Gastrocnemius medialis (tissue), 4 donors: ENCODE data around the gene TICAM1.

Source experiments
- POLR2A ChIP-seq, 2 donors: fragments of 450-650 bp; IDR thresholded peaks; one replicate each; pipeline ENCODE4 v1.6.1; 2017; ENCODE audit warnings: antibody characterized with exemption in 2 of 2, mild to moderate bottlenecking in 2 of 2, moderate library complexity in 2 of 2
- TF ChIP-seq, protein P1 (sequence below), 5 experiments: fragments of 450-650 bp in 3 of 5; fragments of 200-600 bp in 2 of 5; sonication (generic) in 2 of 5; IDR thresholded peaks in 4 of 5; conservative IDR thresholded peaks in 1 of 5; 1 replicate in 4 of 5; 2 replicates in 1 of 5; pipeline ENCODE4 v1.5.1; 2016 to 2019; ENCODE audit warnings: antibody characterized with exemption in 5 of 5, mild to moderate bottlenecking in 3 of 5, moderate library complexity in 3 of 5

- TF ChIP-seq, protein P1, sequence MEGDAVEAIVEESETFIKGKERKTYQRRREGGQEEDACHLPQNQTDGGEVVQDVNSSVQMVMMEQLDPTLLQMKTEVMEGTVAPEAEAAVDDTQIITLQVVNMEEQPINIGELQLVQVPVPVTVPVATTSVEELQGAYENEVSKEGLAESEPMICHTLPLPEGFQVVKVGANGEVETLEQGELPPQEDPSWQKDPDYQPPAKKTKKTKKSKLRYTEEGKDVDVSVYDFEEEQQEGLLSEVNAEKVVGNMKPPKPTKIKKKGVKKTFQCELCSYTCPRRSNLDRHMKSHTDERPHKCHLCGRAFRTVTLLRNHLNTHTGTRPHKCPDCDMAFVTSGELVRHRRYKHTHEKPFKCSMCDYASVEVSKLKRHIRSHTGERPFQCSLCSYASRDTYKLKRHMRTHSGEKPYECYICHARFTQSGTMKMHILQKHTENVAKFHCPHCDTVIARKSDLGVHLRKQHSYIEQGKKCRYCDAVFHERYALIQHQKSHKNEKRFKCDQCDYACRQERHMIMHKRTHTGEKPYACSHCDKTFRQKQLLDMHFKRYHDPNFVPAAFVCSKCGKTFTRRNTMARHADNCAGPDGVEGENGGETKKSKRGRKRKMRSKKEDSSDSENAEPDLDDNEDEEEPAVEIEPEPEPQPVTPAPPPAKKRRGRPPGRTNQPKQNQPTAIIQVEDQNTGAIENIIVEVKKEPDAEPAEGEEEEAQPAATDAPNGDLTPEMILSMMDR (IDR thresholded peaks at IDR 0.05 in 4 of 5, conservative IDR thresholded peaks at IDR 0.05 in 1 of 5): no peak
- TF ChIP-seq POLR2A (IDR thresholded peaks at IDR 0.05): no peak
These were observed 50.7 kb downstream of the TICAM1 start for GRCh38 chr19:4780860-4781259.
